H1 (cell line): ENCODE results near the gene MCM3AP. TPM values are rescaled to one million over a fixed set of nuclear protein-coding genes. Genes with fewer than 3 reads are reported as not detected.

Source experiments
- CTCF ChIA-PET: fragments of 300-600 bp; sonication (Branson Sonifier 250); formaldehyde crosslinking; loops from one replicate; lab custom pipeline; 2021; ENCODE audit not compliant: partially characterized antibody; lab: Charles Lee
- POLR2A ChIA-PET: fragments of 300-600 bp; sonication (Branson Sonifier 250); formaldehyde crosslinking; loops from one replicate; lab custom pipeline; 2021; ENCODE audit warnings: inconsistent platforms; ENCODE audit not compliant: partially characterized antibody; lab: Charles Lee
- DNase-seq, 2 experiments: peaks; one replicate each; pipeline versions ENCODE4 v3.0.0 to v3.0.0-alpha.2; 2010 to 2022; ENCODE audit warnings: low spot score in 2 of 2, low read depth in 1 of 2, mixed read lengths in 1 of 2
- FAIRE-seq: peaks from 2 replicates; lab custom pipeline; 2011; peaks lifted over from hg19 to GRCh38; lab: Jason Lieb, UNC
- H2AFZ ChIP-seq: 2 replicates; pipeline ENCODE4 v1.8.1; 2012; ENCODE audit warnings: low read length, inconsistent platforms
- H2AK5ac ChIP-seq: 2 replicates; pipeline ENCODE4 v1.6.1; 2013; ENCODE audit warnings: low read depth, low read length
- H2BK120ac ChIP-seq: replicated peaks from 2 replicates; pipeline ENCODE3; 2013; ENCODE audit warnings: low read depth, low read length, inconsistent platforms
- H2BK12ac ChIP-seq: 2 replicates; pipeline ENCODE4 v1.6.1; 2013; ENCODE audit warnings: low read depth, low read length
- H2BK15ac ChIP-seq: 2 replicates; pipeline ENCODE4 v1.6.1; 2013; ENCODE audit warnings: low read length
- H2BK20ac ChIP-seq: 2 replicates; pipeline ENCODE4 v1.6.1; 2013; ENCODE audit warnings: low read length
- H2BK5ac ChIP-seq: 2 replicates; pipeline ENCODE4 v1.6.1; 2013; ENCODE audit warnings: low read depth, low read length
- H3K14ac ChIP-seq: 2 replicates; pipeline ENCODE4 v1.6.1; 2013; ENCODE audit warnings: inconsistent platforms; ENCODE audit not compliant: insufficient read length
- H3K18ac ChIP-seq: 2 replicates; pipeline ENCODE4 v1.6.1; 2013; ENCODE audit warnings: low read length; ENCODE audit errors: extremely low read depth
- H3K23ac ChIP-seq: 2 replicates; pipeline ENCODE4 v1.6.1; 2013; ENCODE audit warnings: inconsistent platforms; ENCODE audit not compliant: insufficient read length
- H3K23me2 ChIP-seq: 2 replicates; pipeline ENCODE4 v1.6.1; 2013; ENCODE audit warnings: low read depth, low read length
- H3K27ac ChIP-seq: 2 replicates; pipeline ENCODE4 v1.6.1; 2011; ENCODE audit warnings: low read depth, low read length, inconsistent platforms
- H3K27me3 ChIP-seq, 4 experiments: replicated peaks in 1 of 4; 1 replicate in 1 of 4; 2 replicates in 3 of 4; pipeline versions ENCODE4 v1.6.1 to v1.8.1; 2011 to 2013; ENCODE audit warnings: low read length in 3 of 4, mild to moderate bottlenecking in 3 of 4, inconsistent platforms in 2 of 4, mixed read lengths in 2 of 4, moderate library complexity in 1 of 4; ENCODE audit not compliant: control insufficient read depth in 3 of 4, insufficient read depth in 3 of 4; ENCODE audit errors: extremely low read depth in 1 of 4
- H3K36me3 ChIP-seq, 4 experiments: 2 replicates each; pipeline versions ENCODE4 v1.6.1 to v1.8.1; 2011 to 2013; ENCODE audit warnings: mild to moderate bottlenecking in 4 of 4, low read length in 3 of 4, moderate library complexity in 2 of 4, control low read depth in 1 of 4, inconsistent platforms in 1 of 4; ENCODE audit not compliant: insufficient read depth in 4 of 4, control insufficient read depth in 2 of 4
- H3K4ac ChIP-seq: replicated peaks from 2 replicates; pipeline ENCODE3; 2013; ENCODE audit warnings: low read length, low read depth, mixed read lengths, inconsistent platforms; ENCODE audit not compliant: insufficient read length
- H3K4me1 ChIP-seq, 4 experiments: replicated peaks in 1 of 4; 1 replicate in 1 of 4; 2 replicates in 3 of 4; pipeline versions ENCODE4 v1.6.1 to v1.8.1; 2011 to 2013; ENCODE audit warnings: low read length in 3 of 4, inconsistent platforms in 2 of 4, mixed read lengths in 1 of 4; ENCODE audit not compliant: insufficient read depth in 4 of 4, control insufficient read depth in 3 of 4
- H3K4me2 ChIP-seq, 2 experiments: 2 replicates each; pipeline versions ENCODE4 v1.6.1 to v1.8.1; 2011 to 2013; ENCODE audit warnings: low read depth in 2 of 2, low read length in 2 of 2, control low read depth in 1 of 2, inconsistent platforms in 1 of 2, mild to moderate bottlenecking in 1 of 2; ENCODE audit not compliant: insufficient read depth in 1 of 2
- H3K4me3 ChIP-seq, 4 experiments: fragments of 200-600, 300-600 bp in 1 of 4; sonication (generic), shearing (Covaris generic), sonication (Bioruptor Twin) in 1 of 4; 2 replicates each; pipeline versions ENCODE4 v1.5.1 to v1.8.1; 2011 to 2016; ENCODE audit warnings: low read length in 4 of 4, low read depth in 3 of 4, control low read depth in 2 of 4, inconsistent platforms in 2 of 4, mild to moderate bottlenecking in 2 of 4, mixed read lengths in 1 of 4, moderate library complexity in 1 of 4; ENCODE audit not compliant: insufficient read depth in 2 of 4; ENCODE audit errors: extremely low read depth in 1 of 4
- H3K56ac ChIP-seq: replicated peaks from 2 replicates; pipeline ENCODE3; 2013; ENCODE audit warnings: low read depth, mild to moderate bottlenecking, mixed read lengths, low read length, inconsistent platforms; ENCODE audit not compliant: insufficient read length
- H3K79me1 ChIP-seq: 2 replicates; pipeline ENCODE4 v1.6.1; 2013; ENCODE audit warnings: low read depth, low read length, control low read depth
- H3K79me2 ChIP-seq, 2 experiments: 2 replicates each; pipeline versions ENCODE4 v1.6.1 to v1.8.1; 2012 to 2013; ENCODE audit warnings: low read length in 2 of 2, mild to moderate bottlenecking in 2 of 2, inconsistent platforms in 1 of 2; ENCODE audit not compliant: insufficient read depth in 2 of 2, control insufficient read depth in 1 of 2
- H3K9ac ChIP-seq, 4 experiments: replicated peaks in 1 of 4; 1 replicate in 1 of 4; 2 replicates in 3 of 4; pipeline versions ENCODE4 v1.6.1 to v1.8.1; 2011 to 2013; ENCODE audit warnings: low read depth in 3 of 4, low read length in 3 of 4, control low read depth in 2 of 4, mild to moderate bottlenecking in 2 of 4, moderate library complexity in 2 of 4, inconsistent platforms in 1 of 4; ENCODE audit errors: extremely low read depth in 1 of 4
- H3K9me3 ChIP-seq, 2 experiments: 2 replicates each; pipeline versions ENCODE4 v1.6.1 to v1.8.1; 2012 to 2013; ENCODE audit warnings: mild to moderate bottlenecking in 2 of 2, moderate library complexity in 2 of 2, control low read depth in 1 of 2, inconsistent platforms in 1 of 2, low read depth in 1 of 2, low read length in 1 of 2, mixed read lengths in 1 of 2; ENCODE audit not compliant: insufficient read depth in 2 of 2
- H4K20me1 ChIP-seq, 2 experiments: replicated peaks in 1 of 2; 2 replicates each; pipeline versions ENCODE3 to v1.8.1; 2011 to 2013; ENCODE audit warnings: inconsistent platforms in 2 of 2, low read length in 2 of 2, mild to moderate bottlenecking in 1 of 2; ENCODE audit not compliant: insufficient read depth in 2 of 2, control insufficient read depth in 1 of 2
- H4K5ac ChIP-seq: 2 replicates; pipeline ENCODE4 v1.6.1; 2013; ENCODE audit warnings: low read length, low read depth, mixed read lengths, inconsistent platforms; ENCODE audit not compliant: insufficient read length
- H4K8ac ChIP-seq: 2 replicates; pipeline ENCODE4 v1.8.0; 2013; ENCODE audit warnings: mild to moderate bottlenecking, moderate library complexity, low read length, inconsistent platforms; ENCODE audit not compliant: insufficient read depth; ENCODE audit errors: extremely low read depth
- H4K91ac ChIP-seq: replicated peaks from 2 replicates; pipeline ENCODE3; 2013; ENCODE audit warnings: low read length, mixed read lengths, inconsistent platforms; ENCODE audit not compliant: insufficient read length
- CHD2 ChIP-seq: IDR thresholded peaks from 2 replicates; pipeline ENCODE4 v1.6.1; 2012; ENCODE audit warnings: low read length, improper control_type of control experiment
- EP300 ChIP-seq, 2 experiments: IDR thresholded peaks; 1 replicate in 1 of 2; 2 replicates in 1 of 2; pipeline ENCODE4 v1.6.1; 2011 to 2012; ENCODE audit warnings: low read depth in 2 of 2, low read length in 2 of 2, mild to moderate bottlenecking in 2 of 2, borderline replicate concordance in 1 of 2, inconsistent platforms in 1 of 2, moderate library complexity in 1 of 2
- EZH2 ChIP-seq: fragments of 200-600 bp; sonication (generic); IDR thresholded peaks from 2 replicates; pipeline ENCODE4 v1.7.1; 2012; ENCODE audit warnings: low read depth, mild to moderate bottlenecking, moderate library complexity, low read length, inconsistent platforms; ENCODE audit not compliant: severe bottlenecking
- JUN ChIP-seq: IDR thresholded peaks from 2 replicates; pipeline ENCODE4 v1.6.1; 2011; ENCODE audit warnings: low read depth, mild to moderate bottlenecking, improper control_type of control experiment, low read length
- KDM1A ChIP-seq: fragments of 200-600, 300-600 bp; sonication (generic); IDR thresholded peaks from 2 replicates; pipeline ENCODE4 v1.7.1; 2016; ENCODE audit warnings: mild to moderate bottlenecking, low read length, borderline replicate concordance
- POLR2A ChIP-seq, 2 experiments: IDR thresholded peaks; 1 replicate in 1 of 2; 2 replicates in 1 of 2; pipeline ENCODE4 v1.6.1; 2011; ENCODE audit warnings: low read depth in 2 of 2, low read length in 2 of 2, mild to moderate bottlenecking in 2 of 2; ENCODE audit errors: control extremely low read depth in 1 of 2
- RNF2 ChIP-seq: fragments of 200-900, 300-1000 bp; sonication (generic); IDR thresholded peaks from 2 replicates; pipeline ENCODE4 v1.7.1; 2016; ENCODE audit warnings: borderline replicate concordance, low read depth, mild to moderate bottlenecking, antibody characterized with exemption, low read length; ENCODE audit not compliant: poor library complexity, severe bottlenecking; ENCODE audit errors: missing control alignments
- SP2 ChIP-seq: IDR thresholded peaks from 2 replicates; pipeline ENCODE4 v1.6.1; 2012; ENCODE audit warnings: mild to moderate bottlenecking, low read length, inconsistent platforms
- TAF1 ChIP-seq: IDR thresholded peaks from 2 replicates; pipeline ENCODE4 v1.6.1; 2011; ENCODE audit warnings: mild to moderate bottlenecking, low read depth, low read length
- YY1 ChIP-seq: IDR thresholded peaks from 2 replicates; pipeline ENCODE4 v1.6.1; 2011; ENCODE audit warnings: low read depth, mild to moderate bottlenecking, low read length
- WGBS, 2 experiments: shearing (Covaris generic) in 1 of 2; methylation state at CpG; one replicate each; pipeline versions ENCODE4 v1.1.6 to v1.1.7; 2013 to 2015; ENCODE audit warnings: low lambda C conversion rate in 2 of 2, mixed read lengths in 2 of 2, inconsistent platforms in 1 of 2, low coverage in 1 of 2, missing lambda C conversion rate in 1 of 2; ENCODE audit not compliant: insufficient replicate concordance in 2 of 2, insufficient coverage in 1 of 2, insufficient read length in 1 of 2; ENCODE audit errors: extremely low coverage in 1 of 2, missing lambda C conversion rate in 1 of 2; 5-methylcytosine and 5-hydroxymethylcytosine counted together
- polyA plus RNA-seq, 7 experiments: library from polyadenylated mRNA; depleted of rRNA in 3 of 7; stranded (reverse) in 5 of 7; unstranded in 2 of 7; fragments of >200 nt in 5 of 7; fragments of 200-250 nt in 2 of 7; gene quantifications; 1 replicate in 5 of 7; 2 replicates in 1 of 7; 4 replicates in 1 of 7; pipeline versions ENCODE4 v1.2.1 to v1.2.3, GENCODE V29; 2011 to 2013; ENCODE audit warnings: missing spikeins in 2 of 7, mixed read lengths in 2 of 7
- total RNA-seq: library from RNA; stranded (reverse); fragmentation: NEBNext Ultra II Directional; extraction: Animal tissue kit (Norgen Biotek cat#: 25700); gene quantifications from 2 replicates; pipeline ENCODE4 v1.2.1, GENCODE V29; 2021
- TF ChIP-seq, protein P1 (sequence below): IDR thresholded peaks from 2 replicates; pipeline ENCODE4 v1.6.1; 2012; ENCODE audit warnings: inconsistent platforms

Gene MCM3AP
- total and polyA plus RNA-seq, 2 of the 8 experiments (the other 6 are each of a cell fraction or from before 2014, with no cell fraction given) = 37.2 to 119 TPM

DNA sequence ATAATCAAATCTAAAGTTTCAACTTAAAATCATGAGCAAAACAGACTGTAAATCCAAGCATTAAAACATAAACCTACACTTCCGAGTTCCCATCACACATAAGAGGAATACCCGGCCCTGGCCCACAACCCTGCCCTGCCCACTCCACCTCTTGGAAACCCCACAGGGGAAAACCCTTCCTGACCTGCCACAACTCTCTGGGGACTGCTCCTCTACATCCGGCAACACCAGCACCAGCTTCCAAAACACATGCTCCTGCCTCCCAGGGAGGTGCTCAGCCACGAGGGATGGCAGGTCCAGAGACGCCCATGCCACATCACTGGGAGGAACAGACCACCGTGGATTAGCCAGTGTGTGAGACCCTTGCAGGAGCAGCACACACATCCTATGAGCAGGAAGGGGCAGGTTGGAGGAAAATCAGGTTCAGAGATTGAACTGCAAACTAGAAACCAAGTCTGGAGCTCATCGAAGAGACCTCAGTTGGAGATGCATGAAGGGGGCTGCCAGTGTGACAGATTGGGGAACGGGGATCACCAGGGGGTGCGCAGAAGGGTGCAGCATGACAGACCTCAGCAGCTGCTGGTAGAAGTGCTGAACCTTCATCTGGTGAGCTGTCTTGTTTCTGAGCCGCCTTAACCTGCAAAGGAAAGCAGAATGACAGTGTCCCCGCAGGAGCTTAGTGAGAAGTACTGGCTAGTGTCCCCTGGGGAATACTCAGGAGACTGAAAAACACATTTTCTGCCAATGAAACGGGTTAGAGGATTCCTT, 31.0 kb downstream of the MCM3AP start:
- Histone ChIP-seq H3K18ac (no peak overlapping the region), H4K8ac (no peak overlapping the region; the same call in 1 of the 2 replicates), H4K20me1 (peaks cover 5 to 9% of the 10 kb centered on the region in 2 experiments), H3K9me3 (no peaks in the 10 kb centered on the region), H3K56ac (no peak overlapping the region), H3K4me2 (no peak overlapping the region), H3K4me3 (no peak overlapping the region), H2AK5ac (no peak overlapping the region), H2BK15ac (no peak overlapping the region), H3K36me3 (peaks cover 22 to 93% (median 64%) of the 10 kb centered on the region in 4 experiments), H4K91ac (no peak overlapping the region), H2BK120ac (no peak overlapping the region), H3K4me1 (no peaks in the 10 kb centered on the region), H4K5ac (no peak overlapping the region), H3K27me3 (no peaks in the 10 kb centered on the region), H3K79me1 (no peaks in the 10 kb centered on the region), H3K79me2 (no peaks in the 10 kb centered on the region), H3K14ac (no peak overlapping the region), H2BK20ac (no peak overlapping the region), H3K27ac (0 out of 2 replicates have a peak overlapping the region, but pooled peaks have one; percentile 12), H2BK12ac (no peak overlapping the region), H2BK5ac (no peak overlapping the region), H2AFZ (no peak overlapping the region), H3K23me2 (no peaks in the 10 kb centered on the region), H3K23ac (no peak overlapping the region), H3K4ac (no peak overlapping the region), H3K9ac (no peak overlapping the region)
- TF ChIP-seq EP300 (IDR thresholded peaks at IDR 0.05; ENCODE audit: borderline replicate concordance in 1 of 2, low read depth in 2 of 2, low read length in 2 of 2) (no peak), EZH2 (no peak), YY1 (no peak), TAF1 (no peak), SP2 (no peak), JUN (no peak), POLR2A (IDR thresholded peaks at IDR 0.05; ENCODE audit: control extremely low read depth in 1 of 2, low read depth in 2 of 2, low read length in 2 of 2) (no peak), RNF2 (no peak), CHD2 (no peak), KDM1A (no peak)
- TF ChIP-seq, protein P1, sequence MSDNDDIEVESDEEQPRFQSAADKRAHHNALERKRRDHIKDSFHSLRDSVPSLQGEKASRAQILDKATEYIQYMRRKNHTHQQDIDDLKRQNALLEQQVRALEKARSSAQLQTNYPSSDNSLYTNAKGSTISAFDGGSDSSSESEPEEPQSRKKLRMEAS = no peak
- WGBS, 2 experiments = 89% methylated on average over 12 of the region's 12 CpGs; no CpG with 5 or more reads in 1 of the 2 experiments
- ChIA-PET CTCF (interaction anchor here (1.0 to 2.0 kb wide), 4 partner anchors 13 to 107 kb away, joined by 3 to 5 read pairs (median 4); no protein-coding TSS in a partner anchor), POLR2A (interaction anchor here (0.8 to 1.6 kb wide), 4 partner anchors 10 to 24 kb away, joined by 3 to 4 read pairs (median 3); no protein-coding TSS in a partner anchor)
- DNase-seq = no peak
- no peak for FAIRE-seq
